Fibroblast of villous mesenchyme (primary cell): ENCODE measurements around the gene CAAP1. TPM values are rescaled to one million over a fixed set of nuclear protein-coding genes. Genes with fewer than 3 reads are reported as not detected.

ENCODE experiments used
- DNase-seq: peaks from one replicate; pipeline ENCODE4 v3.0.0-alpha.2; 2010; ENCODE audit warnings: low read depth
- H3K4me3 ChIP-seq: 2 replicates; pipeline ENCODE4 v1.5.1; 2011; ENCODE audit warnings: low read depth, mild to moderate bottlenecking, low read length
- small RNA-seq: library from RNA; depleted of rRNA; stranded (forward); fragments of <200 nt; gene quantifications from one replicate; pipeline ENCODE3, GENCODE V24; 2012
- total RNA-seq: library from RNA; depleted of rRNA; stranded (reverse); fragments of >200 nt; gene quantifications from 2 replicates; pipeline ENCODE4 v1.2.3, GENCODE V29; 2012
- TF ChIP-seq, protein P1 (sequence below): IDR thresholded peaks from 2 replicates; pipeline ENCODE4 v1.5.1; 2012; ENCODE audit warnings: low read depth, mild to moderate bottlenecking, low read length; ENCODE audit not compliant: insufficient read depth

CAAP1 gene
- total RNA-seq, 1 donor: 29.4 TPM

DNA sequence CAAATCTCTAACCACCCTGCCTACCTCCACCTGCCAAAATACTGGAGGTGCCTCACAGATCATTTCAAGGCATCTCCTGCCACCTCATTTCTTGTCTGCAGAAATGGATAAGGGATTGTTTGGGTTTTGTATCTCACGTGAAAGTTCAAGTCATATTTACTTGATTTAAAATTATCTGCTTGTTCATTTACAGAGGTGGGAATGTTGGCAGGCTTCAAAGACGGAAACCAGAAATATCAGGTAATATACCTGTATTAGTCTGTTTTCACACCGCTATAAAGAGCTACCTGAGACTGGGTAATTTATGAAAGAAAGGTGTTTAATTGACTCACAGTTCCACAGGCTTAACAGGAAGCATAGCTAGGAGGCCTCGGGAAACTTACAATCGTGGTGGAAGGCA, 85.4 kb downstream of the CAAP1 start:
- TF ChIP-seq, protein P1, sequence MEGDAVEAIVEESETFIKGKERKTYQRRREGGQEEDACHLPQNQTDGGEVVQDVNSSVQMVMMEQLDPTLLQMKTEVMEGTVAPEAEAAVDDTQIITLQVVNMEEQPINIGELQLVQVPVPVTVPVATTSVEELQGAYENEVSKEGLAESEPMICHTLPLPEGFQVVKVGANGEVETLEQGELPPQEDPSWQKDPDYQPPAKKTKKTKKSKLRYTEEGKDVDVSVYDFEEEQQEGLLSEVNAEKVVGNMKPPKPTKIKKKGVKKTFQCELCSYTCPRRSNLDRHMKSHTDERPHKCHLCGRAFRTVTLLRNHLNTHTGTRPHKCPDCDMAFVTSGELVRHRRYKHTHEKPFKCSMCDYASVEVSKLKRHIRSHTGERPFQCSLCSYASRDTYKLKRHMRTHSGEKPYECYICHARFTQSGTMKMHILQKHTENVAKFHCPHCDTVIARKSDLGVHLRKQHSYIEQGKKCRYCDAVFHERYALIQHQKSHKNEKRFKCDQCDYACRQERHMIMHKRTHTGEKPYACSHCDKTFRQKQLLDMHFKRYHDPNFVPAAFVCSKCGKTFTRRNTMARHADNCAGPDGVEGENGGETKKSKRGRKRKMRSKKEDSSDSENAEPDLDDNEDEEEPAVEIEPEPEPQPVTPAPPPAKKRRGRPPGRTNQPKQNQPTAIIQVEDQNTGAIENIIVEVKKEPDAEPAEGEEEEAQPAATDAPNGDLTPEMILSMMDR: no peak
- DNase-seq: no peak
- H3K4me3 ChIP-seq: no peak overlapping the region

GRCh38 chr9:26802921-26803320, 89.7 kb downstream of the CAAP1 start:
- TF ChIP-seq, protein P1: no peak
- DNase-seq: no peak
- H3K4me3 ChIP-seq: no peak overlapping the region

DNA sequence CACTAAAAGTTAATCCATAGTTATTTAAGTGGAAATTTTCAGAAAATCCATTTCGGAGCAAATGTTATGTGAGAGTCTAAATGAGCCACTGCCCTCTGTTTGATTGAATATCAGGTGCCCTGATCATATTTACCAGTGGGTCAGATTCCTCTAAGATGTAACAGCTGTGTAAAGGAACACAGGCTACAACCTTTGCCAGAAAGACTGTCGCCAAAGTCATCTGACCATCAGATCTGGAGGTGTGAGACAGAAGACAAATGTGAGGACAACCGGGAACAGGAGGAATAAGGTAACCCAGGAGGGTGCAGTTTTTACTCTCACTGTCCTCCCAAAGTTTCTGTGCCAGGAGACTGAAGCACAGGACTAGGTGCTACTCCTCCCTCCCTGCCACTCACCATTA, 90.8 kb downstream of the CAAP1 start:
- H3K4me3 ChIP-seq: no peak overlapping the region
- DNase-seq: no peak
- TF ChIP-seq, protein P1: no peak

DNA sequence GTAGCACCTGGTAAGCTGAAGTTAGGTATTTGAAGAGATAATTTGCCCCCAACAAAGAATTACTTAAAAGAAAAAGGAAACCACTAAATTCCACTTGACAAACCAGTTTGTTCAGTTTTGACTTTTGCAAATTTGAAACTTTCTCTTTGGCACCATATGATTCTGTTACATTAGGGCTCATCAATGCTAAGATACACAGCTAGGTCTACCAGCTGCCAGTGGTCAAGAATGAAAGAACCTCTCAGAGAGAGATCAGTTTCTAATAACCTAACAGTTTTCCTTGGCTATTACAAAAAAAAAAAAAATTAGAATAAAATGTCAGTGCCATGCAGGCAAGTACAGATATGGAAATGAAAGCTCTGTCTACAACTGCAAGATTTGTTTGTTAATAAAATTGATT, 92.3 kb downstream of the CAAP1 start:
- no peak for DNase-seq
- no peak overlapping the region for H3K4me3 ChIP-seq
- TF ChIP-seq, protein P1: no peak

DNA sequence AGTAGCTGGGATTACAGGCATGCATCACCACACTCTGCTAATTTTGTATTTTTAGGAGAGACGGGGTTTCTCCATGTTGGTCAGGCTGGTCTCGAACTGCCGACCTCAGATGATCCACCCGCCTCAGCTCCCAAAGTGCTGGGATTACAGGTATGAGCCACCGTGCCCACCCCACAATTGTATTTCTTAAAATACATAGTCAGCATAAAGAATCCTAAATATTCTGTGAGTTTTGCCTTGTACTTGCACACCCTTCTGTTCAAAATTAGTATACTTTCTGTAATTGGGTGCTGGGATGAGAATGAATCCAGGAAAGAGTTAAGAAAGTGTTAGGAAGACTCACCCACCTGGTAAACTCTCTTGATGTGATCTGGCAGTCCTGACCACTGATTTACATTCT, 101.3 kb downstream of the CAAP1 start:
- no peak for DNase-seq
- TF ChIP-seq, protein P1: no peak
- no peak overlapping the region for H3K4me3 ChIP-seq

Small RNAs within 50 kb of the gene (small RNA-seq; reads per million reads assigned to genes)
- not detected for gene RF00322
- gene RN7SL100P: not detected

Other genes starting within 250 kb of the CAAP1 start
- 35.1 and 41.0 TPM in 2 replicates for gene PLAA, start 54.4 kb upstream of the CAAP1 start, total RNA-seq
- 11.9 and 15.5 TPM in 2 replicates for gene IFT74, start 63.6 kb upstream of the CAAP1 start, total RNA-seq
- gene LRRC19, start 112.9 kb upstream of the CAAP1 start, total RNA-seq: not detected in 2 replicates
- 12.5 and 25.8 TPM in 2 replicates for gene TEK, start 216.4 kb upstream of the CAAP1 start, total RNA-seq